K562 (cell line): ENCODE data around the gene ZNF506. TPM values are rescaled to one million over a fixed set of nuclear protein-coding genes. Genes with fewer than 3 reads are reported as not detected.
"Not testable (repeated sequence)": the region's sequence is repeated elsewhere in the genome, so short reads cannot be mapped to it uniquely, and the experiment has no call there.

ENCODE experiments used
- ATAC-seq: fragments of 200-7000 bp; cut with Tn5 transposase; 3 replicates; pipeline ENCODE4 v1.9.1; 2020; ENCODE audit warnings: moderate library complexity
- BruUV-seq: library from RNA; stranded (reverse); fragments of 400-500 nt; replicated peaks from 2 replicates; lab custom pipeline; 2021; lab: Mats Ljungman, UMichigan
- CTCF ChIA-PET: fragments of 300-600 bp; formaldehyde crosslinking; extraction: SDS; loops from one replicate; lab custom pipeline; 2021; ENCODE audit warnings: low intra/inter-chr PET ratio; lab: Yijun Ruan, JAX
- POLR2A ChIA-PET: fragments of 300-600, 350-650 bp; sonication (Branson Sonifier 250); formaldehyde crosslinking; extraction: SDS; loops from one replicate; lab custom pipeline; 2021; ENCODE audit warnings: antibody characterized with exemption, inconsistent platforms; lab: Yijun Ruan, JAX
- DNase-seq, 4 experiments: peaks; one replicate each; pipeline versions ENCODE4 v3.0.0 to v3.0.0-alpha.2; 2011 to 2018; ENCODE audit warnings: low spot score in 3 of 4, mixed read lengths in 3 of 4; ENCODE audit errors: extremely low read depth in 1 of 4
- FAIRE-seq: peaks from 2 replicates; lab custom pipeline; 2011; peaks lifted over from hg19 to GRCh38; lab: Jason Lieb, UNC
- H2AFZ ChIP-seq: 2 replicates; pipeline ENCODE4 v1.6.0; 2011; ENCODE audit warnings: low read depth, low read length, control low read depth, inconsistent platforms
- H3K27ac ChIP-seq: fragments of 200-600 bp; 3 replicates; pipeline ENCODE4 v1.8.0; 2011; ENCODE audit warnings: low read depth, mild to moderate bottlenecking, control low read depth, inconsistent platforms, low read length, moderate library complexity, mixed read lengths; ENCODE audit errors: extremely low read depth
- H3K27me3 ChIP-seq, 2 experiments: fragments of 300-600 bp in 1 of 2; 2 replicates in 1 of 2; 3 replicates in 1 of 2; pipeline versions ENCODE4 v1.6.0 to v1.8.0; 2011; ENCODE audit warnings: inconsistent platforms in 2 of 2, low read length in 2 of 2, mild to moderate bottlenecking in 1 of 2, mixed read lengths in 1 of 2, moderate library complexity in 1 of 2; ENCODE audit not compliant: control insufficient read depth in 2 of 2, insufficient read depth in 2 of 2
- H3K36me3 ChIP-seq: fragments of 300-600 bp; 3 replicates; pipeline ENCODE4 v1.8.0; 2011; ENCODE audit warnings: mild to moderate bottlenecking, low read length, inconsistent platforms; ENCODE audit not compliant: control insufficient read depth, insufficient read depth
- H3K4me1 ChIP-seq, 2 experiments: fragments of 200-600 bp in 1 of 2; replicated peaks in 1 of 2; 2 replicates in 1 of 2; 3 replicates in 1 of 2; pipeline versions ENCODE4 v1.5.1 to v1.8.0; 2011; ENCODE audit warnings: inconsistent platforms in 2 of 2, low read length in 2 of 2, mild to moderate bottlenecking in 1 of 2, mixed read lengths in 1 of 2, moderate library complexity in 1 of 2; ENCODE audit not compliant: control insufficient read depth in 2 of 2, insufficient read depth in 2 of 2
- H3K4me2 ChIP-seq: 2 replicates; pipeline ENCODE4 v1.6.1; 2011; ENCODE audit warnings: low read length, control low read depth, inconsistent platforms, mixed read lengths; ENCODE audit not compliant: insufficient read depth
- H3K4me3 ChIP-seq: fragments of 200-600 bp; sonication (generic), shearing (Covaris generic); 2 replicates; pipeline ENCODE4 v1.5.1; 2016; ENCODE audit warnings: control low read depth, inconsistent platforms
- H3K79me2 ChIP-seq: fragments of 200-600 bp; 3 replicates; pipeline ENCODE4 v1.8.0; 2011; ENCODE audit warnings: low read length, inconsistent platforms; ENCODE audit not compliant: control insufficient read depth, insufficient read depth
- H3K9ac ChIP-seq, 2 experiments: 2 replicates each; pipeline versions ENCODE4 v1.6.0 to v1.6.1; 2011; ENCODE audit warnings: low read depth in 2 of 2, low read length in 2 of 2, control low read depth in 1 of 2, inconsistent platforms in 1 of 2, mild to moderate bottlenecking in 1 of 2, mixed read lengths in 1 of 2; ENCODE audit not compliant: insufficient read depth in 1 of 2
- H3K9me1 ChIP-seq: one replicate; pipeline ENCODE4 v1.6.0; 2011; ENCODE audit warnings: inconsistent platforms, mild to moderate bottlenecking, low read length, moderate library complexity; ENCODE audit not compliant: control insufficient read depth, insufficient read depth
- H3K9me3 ChIP-seq: replicated peaks from 2 replicates; pipeline ENCODE4 v1.5.1; 2011; ENCODE audit warnings: low read depth, low read length, inconsistent platforms; ENCODE audit not compliant: control insufficient read depth, insufficient read depth
- H4K20me1 ChIP-seq: replicated peaks from 2 replicates; pipeline ENCODE4 v1.6.1; 2011; ENCODE audit warnings: low read length, inconsistent platforms, mixed read lengths; ENCODE audit not compliant: control insufficient read depth, insufficient read depth
- FOXP4 ChIP-seq: sonication (generic); formaldehyde crosslinking; IDR thresholded peaks from 2 replicates; pipeline ENCODE4 v1.8.0; 2022; ENCODE audit warnings: mild to moderate bottlenecking, missing genetic modification reagents, borderline replicate concordance
- MTA2 ChIP-seq: fragments of 450-650 bp; IDR thresholded peaks from 2 replicates; pipeline ENCODE4 v1.6.1; 2016; ENCODE audit warnings: low read depth
- MYNN ChIP-seq, 2 experiments: sonication (generic); formaldehyde crosslinking in 1 of 2; IDR thresholded peaks; 2 replicates each; pipeline versions ENCODE4 v1.5.0 to v1.6.1; 2016 to 2020; ENCODE audit warnings: antibody characterized with exemption in 1 of 2, missing genetic modification reagents in 1 of 2
- SAFB ChIP-seq: fragments of 200-400 bp; formaldehyde crosslinking; IDR thresholded peaks from 2 replicates; pipeline ENCODE4 v1.6.1; 2017; ENCODE audit warnings: low read depth, low read length, borderline replicate concordance
- TEAD4 ChIP-seq, 2 experiments: sonication (generic) in 1 of 2; formaldehyde crosslinking in 1 of 2; IDR thresholded peaks; 2 replicates each; pipeline versions ENCODE4 v1.6.1 to v1.8.0; 2012 to 2022; ENCODE audit warnings: borderline replicate concordance in 1 of 2, inconsistent platforms in 1 of 2, low read length in 1 of 2, mild to moderate bottlenecking in 1 of 2, missing genetic modification reagents in 1 of 2
- ZNF146 ChIP-seq: IDR thresholded peaks from one replicate; pipeline ENCODE4 v1.6.1; 2018; ENCODE audit warnings: missing compliant biosample characterization; ENCODE audit not compliant: unreplicated experiment
- ZNF639 ChIP-seq, 2 experiments: fragments of 200-800 bp in 1 of 2; sonication (Bioruptor generic) in 1 of 2; sonication (generic) in 1 of 2; formaldehyde crosslinking in 1 of 2; IDR thresholded peaks in 1 of 2; conservative IDR thresholded peaks in 1 of 2; 2 replicates each; pipeline versions ENCODE4 v1.5.0 to v1.6.1; 2016 to 2020; ENCODE audit warnings: missing compliant biosample characterization in 1 of 2, missing genetic modification characterization in 1 of 2, missing genetic modification reagents in 1 of 2
- WGBS: fragments of 100-300 bp; shearing (Covaris generic); methylation state at CpG from one replicate; pipeline ENCODE4 v1.1.6; 2016; ENCODE audit warnings: low coverage, mixed read lengths; ENCODE audit not compliant: insufficient coverage; ENCODE audit errors: missing lambda C conversion rate; 5-methylcytosine and 5-hydroxymethylcytosine counted together
- in situ Hi-C: fragments of 300-500 bp; cut with MboI; formaldehyde crosslinking; loops from 4 replicates; pipeline ENCODE4 v1.15.0; 2018; ENCODE audit warnings: inconsistent platforms, mixed read lengths
- intact Hi-C: fragments of 100-400 bp; cut with micrococcal nuclease; formaldehyde crosslinking; loops from 2 replicates; pipeline ENCODE4 v1.14.2; 2022
- polyA plus RNA-seq, 8 experiments: library from polyadenylated mRNA; depleted of rRNA in 4 of 8; stranded (reverse) in 5 of 8; unstranded in 3 of 8; fragments of >200 nt; fragmentation: Nextera tagmentation in 2 of 8; fragmentation: Illumina TruSeq in 1 of 8; extraction: Ambion mirVana in 2 of 8; extraction: Trizol in 1 of 8; gene quantifications; 2 replicates each; pipeline versions ENCODE4 v1.2.1 to v1.2.3, GENCODE V29; 2011 to 2014; ENCODE audit warnings: inconsistent platforms in 1 of 8, missing spikeins in 1 of 8
- total RNA-seq, 7 experiments: library from RNA; depleted of rRNA in 6 of 7; stranded (reverse); fragments of >200 nt in 6 of 7; fragmentation: Illumina TruSeq in 2 of 7; extraction: Trizol in 2 of 7; gene quantifications; 2 replicates each; pipeline versions ENCODE4 v1.2.1 to v1.2.3, GENCODE V29; 2011 to 2021; ENCODE audit warnings: low replicate concordance in 1 of 7

The ZNF506 gene
- total and polyA plus RNA-seq, 9 of the 15 experiments (the other 6 are each of a cell fraction or from before 2014, with no cell fraction given): 0.03 to 0.44 (median 0.14) TPM; not detected in 2

DNA sequence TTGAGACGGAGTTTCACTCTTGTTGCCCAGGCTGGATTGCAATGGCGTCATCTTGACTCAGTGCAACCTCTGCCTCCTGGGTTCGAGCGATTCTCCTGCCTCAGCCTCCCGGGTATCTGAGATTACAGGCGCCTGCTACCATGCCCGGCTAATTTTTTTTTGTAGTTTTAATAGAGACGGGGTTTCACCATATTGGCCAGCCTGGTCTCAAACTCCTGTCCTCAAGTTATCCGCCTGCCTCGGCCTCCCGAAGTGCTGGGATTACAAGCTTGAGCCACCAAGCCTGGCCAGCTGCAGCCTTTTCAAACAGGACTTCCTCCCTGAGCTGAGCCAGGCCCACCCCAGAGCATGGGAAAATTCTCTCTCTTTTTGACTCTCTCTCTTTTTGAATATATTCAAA lies 426 bp upstream of the ZNF506 start:
- intact Hi-C loops, H3K4me3 ChIP-seq, DNase-seq, H3K27ac ChIP-seq, H2AFZ ChIP-seq, H3K4me2 ChIP-seq, H3K9ac ChIP-seq, H3K36me3 ChIP-seq, H3K79me2 ChIP-seq, H4K20me1 ChIP-seq, H3K4me1 ChIP-seq, FAIRE-seq, BruUV-seq, H3K9me3 ChIP-seq, in situ Hi-C loops, H3K9me1 ChIP-seq, ATAC-seq, H3K27me3 ChIP-seq, CTCF ChIA-PET: not testable (repeated sequence)
- POLR2A ChIA-PET: interaction anchor here (0.7 to 1.0 kb wide), 2 partner anchors 11 to 79 kb away, joined by 3 to 4 read pairs; partner anchors contain the start of gene ZNF93
- WGBS: 8% methylated on average over 11 of the region's 11 CpGs

DNA sequence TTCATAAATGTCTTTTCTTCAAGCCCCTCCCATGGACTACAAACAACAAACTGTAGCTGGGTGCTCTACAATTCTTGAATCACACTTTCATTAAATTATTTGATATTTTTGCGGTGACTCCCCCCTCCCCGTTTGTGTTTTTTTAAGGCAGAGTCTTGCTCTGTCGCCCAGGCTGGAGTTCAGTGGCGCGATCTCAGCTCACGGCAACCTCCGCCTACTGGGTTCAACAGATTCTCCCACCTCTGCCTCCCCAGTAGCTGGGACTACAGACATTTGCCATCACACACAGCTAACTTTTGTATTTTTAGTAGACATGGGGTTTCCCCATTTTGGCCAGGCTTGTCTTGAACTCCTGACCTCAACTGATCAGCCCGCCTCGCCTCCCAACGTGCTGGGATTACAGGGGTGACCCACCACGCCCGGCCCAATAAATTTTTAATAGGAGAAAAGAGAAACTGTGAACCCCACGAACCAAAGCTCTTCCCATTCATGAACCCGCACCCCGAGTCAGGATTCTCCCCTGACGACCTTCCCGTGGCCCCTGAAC lies 703 bp downstream of the ZNF506 start:
- in situ Hi-C loops: no loop called here
- no peak for FAIRE-seq
- no peak overlapping the region for H3K27ac ChIP-seq
- TF ChIP-seq TEAD4 (IDR thresholded peaks at IDR 0.05; ENCODE audit: low read length) (no peak), TEAD4 (CRISPR knock-in tag; IDR thresholded peaks at IDR 0.05; ENCODE audit: borderline replicate concordance) (no peak), ZNF146 (CRISPR knock-in tag) (no peak), SAFB (no peak), MYNN (IDR thresholded peaks at IDR 0.05) (no peak), MYNN (CRISPR knock-in tag; IDR thresholded peaks at IDR 0.05) (no peak), FOXP4 (CRISPR knock-in tag) (no peak), MTA2 (no peak), ZNF639 (CRISPR knock-in tag; conservative IDR thresholded peaks at IDR 0.05 in 1 of 2, IDR thresholded peaks at IDR 0.05 in 1 of 2) (no peak)
- TF ChIP-seq, all 486 proteins: peak for 0
- Histone ChIP-seq H3K4me3 (no peak overlapping the region), H3K4me1 (no peaks in the 10 kb centered on the region; a peak in 1 of 5 replicates), H2AFZ (peak overlapping the region; percentile 4; the same call in 1 of the 2 replicates), H3K9me1 (no peaks in the 10 kb centered on the region), H3K27me3 (no peaks in the 10 kb centered on the region), H3K79me2 (no peaks in the 10 kb centered on the region), H3K9me3 (no peaks in the 10 kb centered on the region), H3K9ac (no peak overlapping the region), H3K4me2 (no peak overlapping the region), H4K20me1 (no peaks in the 10 kb centered on the region), H3K36me3 (no peaks in the 10 kb centered on the region)
- WGBS: 24% methylated on average over 15 of the region's 17 CpGs
- ChIA-PET POLR2A (interaction anchor here (1.0 kb wide), 1 partner anchor 10 kb away, joined by 3 read pairs; no protein-coding TSS in a partner anchor), CTCF (no interaction called here)
- ATAC-seq (no peak), DNase-seq (no peak)
- intact Hi-C loops: no loop called here
- no TSS peak for BruUV-seq
